Measurements from ENCODE around the gene ARL4D. TPM values are rescaled to one million over a fixed set of nuclear protein-coding genes. Genes with fewer than 3 reads are reported as not detected.
"Not testable (repeated sequence)": the region's sequence is repeated elsewhere in the genome, so short reads cannot be mapped to it uniquely, and the experiment has no call there.

Gene ARL4D
- total RNA-seq, 1 donor from 2014 or later = 10.4 TPM

GRCh38 chr17:43418441-43419374 is 19.9 kb downstream of the ARL4D start:
- H3K36me3 ChIP-seq (ENCODE audit: control insufficient read depth in 3 of 3, insufficient read depth in 3 of 3, low read length in 3 of 3) = no peaks in the 10 kb centered on the region
- no peak overlapping the region for H3K4me3 ChIP-seq (ENCODE audit: low read length in 3 of 3)
- H3K9ac ChIP-seq (ENCODE audit: low read depth in 1 of 3, low read length in 3 of 3) = no peak overlapping the region
- H3K27me3 ChIP-seq (ENCODE audit: control insufficient read depth in 3 of 3, insufficient read depth in 3 of 3, low read length in 3 of 3) = no peaks in the 10 kb centered on the region
- H3K9me3 ChIP-seq (ENCODE audit: control insufficient read depth in 3 of 3, low read length in 3 of 3) = no peaks in the 10 kb centered on the region
- H3K27ac ChIP-seq (ENCODE audit: low read depth, low read length) = no peak overlapping the region
- peaks cover 12 to 17% (median 16%) of the 10 kb centered on the region in 3 donors for H3K4me1 ChIP-seq (ENCODE audit: control insufficient read depth in 3 of 3, insufficient read depth in 3 of 3, low read length in 3 of 3)

- H3K9me3 ChIP-seq (ENCODE audit: control insufficient read depth in 3 of 3, low read length in 3 of 3); H3K27ac ChIP-seq (ENCODE audit: low read depth, low read length); H3K27me3 ChIP-seq (ENCODE audit: control insufficient read depth in 3 of 3, insufficient read depth in 3 of 3, low read length in 3 of 3); H3K36me3 ChIP-seq (ENCODE audit: control insufficient read depth in 3 of 3, insufficient read depth in 3 of 3, low read length in 3 of 3); H3K9ac ChIP-seq (ENCODE audit: low read depth in 1 of 3, low read length in 3 of 3); H3K4me3 ChIP-seq (ENCODE audit: low read length in 3 of 3): not testable (repeated sequence)
- H3K4me1 ChIP-seq (ENCODE audit: control insufficient read depth in 3 of 3, insufficient read depth in 3 of 3, low read length in 3 of 3) = peaks cover 12 to 17% (median 16%) of the 10 kb centered on the region in 3 donors
Observed at GRCh38 chr17:43419375-43419882, 20.6 kb downstream of the ARL4D start.

- H3K4me1 ChIP-seq (ENCODE audit: control insufficient read depth in 3 of 3, insufficient read depth in 3 of 3, low read length in 3 of 3) = peaks cover 2 to 4% (median 2%) of the 10 kb centered on the region in 3 donors
- H3K4me3 ChIP-seq (ENCODE audit: low read length in 3 of 3) = no peak overlapping the region
- no peak overlapping the region for H3K9ac ChIP-seq (ENCODE audit: low read depth in 1 of 3, low read length in 3 of 3)
- H3K36me3 ChIP-seq (ENCODE audit: control insufficient read depth in 3 of 3, insufficient read depth in 3 of 3, low read length in 3 of 3) = no peaks in the 10 kb centered on the region
- peaks cover 3 to 8% (median 4%) of the 10 kb centered on the region in 3 donors for H3K27me3 ChIP-seq (ENCODE audit: control insufficient read depth in 3 of 3, insufficient read depth in 3 of 3, low read length in 3 of 3)
- no peaks in the 10 kb centered on the region for H3K9me3 ChIP-seq (ENCODE audit: control insufficient read depth in 3 of 3, low read length in 3 of 3)
- no peak overlapping the region for H3K27ac ChIP-seq (ENCODE audit: low read depth, low read length)
Observed at GRCh38 chr17:43423777-43424455, 25.1 kb downstream of the ARL4D start.

GRCh38 chr17:43427362-43428043 is 28.7 kb downstream of the ARL4D start:
- peaks cover 0 to 2% (median 0%) of the 10 kb centered on the region in 3 donors for H3K4me1 ChIP-seq (ENCODE audit: control insufficient read depth in 3 of 3, insufficient read depth in 3 of 3, low read length in 3 of 3)
- no peak overlapping the region for H3K4me3 ChIP-seq (ENCODE audit: low read length in 3 of 3)
- no peaks in the 10 kb centered on the region for H3K9me3 ChIP-seq (ENCODE audit: control insufficient read depth in 3 of 3, low read length in 3 of 3)
- H3K9ac ChIP-seq (ENCODE audit: low read depth in 1 of 3, low read length in 3 of 3) = no peak overlapping the region
- no peak overlapping the region for H3K27ac ChIP-seq (ENCODE audit: low read depth, low read length)
- no peaks in the 10 kb centered on the region for H3K36me3 ChIP-seq (ENCODE audit: control insufficient read depth in 3 of 3, insufficient read depth in 3 of 3, low read length in 3 of 3)
- H3K27me3 ChIP-seq (ENCODE audit: control insufficient read depth in 3 of 3, insufficient read depth in 3 of 3, low read length in 3 of 3) = peaks cover 4 to 12% (median 8%) of the 10 kb centered on the region in 3 donors

- Histone ChIP-seq H3K36me3 (ENCODE audit: control insufficient read depth in 3 of 3, insufficient read depth in 3 of 3, low read length in 3 of 3) (no peaks in the 10 kb centered on the region), H3K27me3 (ENCODE audit: control insufficient read depth in 3 of 3, insufficient read depth in 3 of 3, low read length in 3 of 3) (peaks cover 4 to 16% (median 8%) of the 10 kb centered on the region in 3 donors), H3K9me3 (ENCODE audit: control insufficient read depth in 3 of 3, low read length in 3 of 3) (no peaks in the 10 kb centered on the region), H3K27ac (ENCODE audit: low read depth, low read length) (no peak overlapping the region), H3K4me1 (ENCODE audit: control insufficient read depth in 3 of 3, insufficient read depth in 3 of 3, low read length in 3 of 3) (peaks cover 0 to 2% (median 0%) of the 10 kb centered on the region in 3 donors), H3K9ac (ENCODE audit: low read depth in 1 of 3, low read length in 3 of 3) (no peak overlapping the region), H3K4me3 (ENCODE audit: low read length in 3 of 3) (no peak overlapping the region)
Observed at GRCh38 chr17:43428524-43428923, 29.7 kb downstream of the ARL4D start.

GRCh38 chr17:43430936-43431713 is 32.3 kb downstream of the ARL4D start:
- H3K9ac ChIP-seq (ENCODE audit: low read depth in 1 of 3, low read length in 3 of 3) = no peak overlapping the region
- H3K27me3 ChIP-seq (ENCODE audit: control insufficient read depth in 3 of 3, insufficient read depth in 3 of 3, low read length in 3 of 3) = peaks cover under 1 to 17% (median 6%) of the 10 kb centered on the region in 3 donors
- no peaks in the 10 kb centered on the region for H3K9me3 ChIP-seq (ENCODE audit: control insufficient read depth in 3 of 3, low read length in 3 of 3)
- peaks cover 0 to 2% (median 0%) of the 10 kb centered on the region in 3 donors for H3K4me1 ChIP-seq (ENCODE audit: control insufficient read depth in 3 of 3, insufficient read depth in 3 of 3, low read length in 3 of 3)
- H3K4me3 ChIP-seq (ENCODE audit: low read length in 3 of 3) = no peak overlapping the region
- no peak overlapping the region for H3K27ac ChIP-seq (ENCODE audit: low read depth, low read length)
- no peaks in the 10 kb centered on the region for H3K36me3 ChIP-seq (ENCODE audit: control insufficient read depth in 3 of 3, insufficient read depth in 3 of 3, low read length in 3 of 3)

- Histone ChIP-seq H3K27ac (ENCODE audit: low read depth, low read length) (no peak overlapping the region), H3K9me3 (ENCODE audit: control insufficient read depth in 3 of 3, low read length in 3 of 3) (no peaks in the 10 kb centered on the region), H3K9ac (ENCODE audit: low read depth in 1 of 3, low read length in 3 of 3) (no peak overlapping the region), H3K36me3 (ENCODE audit: control insufficient read depth in 3 of 3, insufficient read depth in 3 of 3, low read length in 3 of 3) (no peaks in the 10 kb centered on the region), H3K27me3 (ENCODE audit: control insufficient read depth in 3 of 3, insufficient read depth in 3 of 3, low read length in 3 of 3) (peaks cover 0 to 17% (median 5%) of the 10 kb centered on the region in 3 donors), H3K4me3 (ENCODE audit: low read length in 3 of 3) (no peak overlapping the region), H3K4me1 (ENCODE audit: control insufficient read depth in 3 of 3, insufficient read depth in 3 of 3, low read length in 3 of 3) (peaks cover 0 to 2% (median 0%) of the 10 kb centered on the region in 3 donors)
Observed at GRCh38 chr17:43431714-43432523, 33.1 kb downstream of the ARL4D start.

GRCh38 chr17:43434902-43435319 is 36.1 kb downstream of the ARL4D start:
- no peak overlapping the region for H3K27ac ChIP-seq (ENCODE audit: low read depth, low read length)
- H3K36me3 ChIP-seq (ENCODE audit: control insufficient read depth in 3 of 3, insufficient read depth in 3 of 3, low read length in 3 of 3) = no peaks in the 10 kb centered on the region
- no peaks in the 10 kb centered on the region for H3K9me3 ChIP-seq (ENCODE audit: control insufficient read depth in 3 of 3, low read length in 3 of 3)
- H3K27me3 ChIP-seq (ENCODE audit: control insufficient read depth in 3 of 3, insufficient read depth in 3 of 3, low read length in 3 of 3) = peaks cover 0 to 19% (median 5%) of the 10 kb centered on the region in 3 donors
- no peak overlapping the region for H3K4me3 ChIP-seq (ENCODE audit: low read length in 3 of 3)
- H3K4me1 ChIP-seq (ENCODE audit: control insufficient read depth in 3 of 3, insufficient read depth in 3 of 3, low read length in 3 of 3) = peaks cover 0 to 2% (median 0%) of the 10 kb centered on the region in 3 donors
- no peak overlapping the region for H3K9ac ChIP-seq (ENCODE audit: low read depth in 1 of 3, low read length in 3 of 3)

Measured in skeletal muscle tissue (tissue), 4 donors.